Smooth muscle cell (in vitro differentiated cells): ENCODE data around the gene AFF3. TPM values are rescaled to one million over a fixed set of nuclear protein-coding genes. Genes with fewer than 3 reads are reported as not detected.

ENCODE experiments used
- DNase-seq: peaks from one replicate; lab custom pipeline; 2025; ENCODE audit not compliant: unreplicated experiment; lab: John Stamatoyannopoulos, UW
- H2AFZ ChIP-seq: fragments of 200-600 bp; sonication (generic); 2 replicates; pipeline ENCODE4 v1.6.0; 2016; ENCODE audit warnings: antibody characterized with exemption, low read depth, mild to moderate bottlenecking
- H3F3A ChIP-seq: fragments of 200-600 bp; sonication (generic); 2 replicates; pipeline ENCODE4 v1.6.0; 2017; ENCODE audit warnings: antibody characterized with exemption, low read depth
- H3K27ac ChIP-seq: fragments of 200-600 bp; sonication (generic); 2 replicates; pipeline ENCODE4 v1.5.1; 2016; ENCODE audit warnings: low read depth, mild to moderate bottlenecking
- H3K27me3 ChIP-seq: fragments of 200-600 bp; sonication (generic); 2 replicates; pipeline ENCODE4 v1.6.1; 2016; ENCODE audit warnings: low read depth, mild to moderate bottlenecking
- H3K36me3 ChIP-seq: fragments of 200-600 bp; sonication (generic); 2 replicates; pipeline ENCODE4 v1.5.1; 2016; ENCODE audit warnings: low read depth
- H3K4me1 ChIP-seq: fragments of 200-600 bp; sonication (generic); 2 replicates; pipeline ENCODE4 v1.5.1; 2016; ENCODE audit warnings: low read depth
- H3K4me2 ChIP-seq: fragments of 200-600 bp; sonication (generic); 2 replicates; pipeline ENCODE4 v1.6.0; 2016; ENCODE audit warnings: mild to moderate bottlenecking
- H3K4me3 ChIP-seq: fragments of 200-600 bp; sonication (generic); 2 replicates; pipeline ENCODE4 v1.5.1; 2016; ENCODE audit warnings: mild to moderate bottlenecking
- H3K79me2 ChIP-seq: fragments of 200-600 bp; sonication (generic); 2 replicates; pipeline ENCODE4 v1.6.0; 2016; ENCODE audit warnings: low read depth, mild to moderate bottlenecking
- H3K9ac ChIP-seq: fragments of 200-600 bp; sonication (generic); 2 replicates; pipeline ENCODE4 v1.6.0; 2016; ENCODE audit warnings: low read depth
- H3K9me3 ChIP-seq: fragments of 200-600 bp; sonication (generic); replicated peaks from 2 replicates; pipeline ENCODE4 v1.5.1; 2016; ENCODE audit warnings: low read depth
- H4K20me1 ChIP-seq: fragments of 200-600 bp; sonication (generic); 2 replicates; pipeline ENCODE4 v1.6.0; 2016; ENCODE audit warnings: low read depth
- CTCF ChIP-seq: fragments of 200-600 bp; sonication (generic); IDR thresholded peaks from 2 replicates; pipeline ENCODE4 v1.5.1; 2017; ENCODE audit warnings: borderline replicate concordance, mild to moderate bottlenecking, antibody characterized with exemption; ENCODE audit not compliant: insufficient read depth, poor library complexity, severe bottlenecking
- WGBS: methylation state at CpG from one replicate; pipeline ENCODE4 v1.1.7; 2016; ENCODE audit warnings: low lambda C conversion rate; 5-methylcytosine and 5-hydroxymethylcytosine counted together
- polyA plus RNA-seq: library from polyadenylated mRNA; unstranded; fragments of >200 nt; fragmentation: Nextera tagmentation; extraction: Ambion mirVana; gene quantifications from 2 replicates; pipeline ENCODE4 v1.2.1, GENCODE V29; 2016
- total RNA-seq: library from RNA; depleted of rRNA; stranded (reverse); fragments of >200 nt; gene quantifications from 2 replicates; pipeline ENCODE4 v1.2.3, GENCODE V29; 2014

Gene AFF3
- total and polyA plus RNA-seq, 2 experiments from 2014 or later: 0.27 to 0.39 TPM

GRCh38 chr2:100019499-100019898 lies 122.9 kb downstream of the AFF3 start:
- Histone ChIP-seq H2AFZ (no peak overlapping the region), H3K27me3 (peaks cover 6% of the 10 kb centered on the region), H3F3A (peaks cover 10% of the 10 kb centered on the region), H3K9me3 (no peaks in the 10 kb centered on the region), H3K9ac (no peak overlapping the region), H3K4me3 (no peak overlapping the region), H4K20me1 (no peaks in the 10 kb centered on the region), H3K4me2 (no peak overlapping the region), H3K4me1 (no peaks in the 10 kb centered on the region), H3K79me2 (no peaks in the 10 kb centered on the region), H3K36me3 (no peaks in the 10 kb centered on the region), H3K27ac (no peak overlapping the region)
- WGBS: 92% methylated on average over 6 of the region's 6 CpGs
- no peak for DNase-seq
- TF ChIP-seq CTCF: no peak

- peaks cover 14% of the 10 kb centered on the region for H3F3A ChIP-seq
- no peak overlapping the region for H3K4me3 ChIP-seq
- no peaks in the 10 kb centered on the region for H3K9me3 ChIP-seq
- H3K79me2 ChIP-seq: no peaks in the 10 kb centered on the region
- no peak for TF ChIP-seq CTCF
- peak overlapping the region; percentile 35 for H3K27ac ChIP-seq
- peaks cover 6% of the 10 kb centered on the region for H3K27me3 ChIP-seq
- DNase-seq: no peak
- H3K4me1 ChIP-seq: peaks cover 5% of the 10 kb centered on the region
- no peak overlapping the region for H3K4me2 ChIP-seq
- H4K20me1 ChIP-seq: no peaks in the 10 kb centered on the region
- WGBS: 81% methylated on average over 9 of the region's 9 CpGs
- no peaks in the 10 kb centered on the region for H3K36me3 ChIP-seq
- no peak overlapping the region for H3K9ac ChIP-seq
- H2AFZ ChIP-seq: no peak overlapping the region
Measured at GRCh38 chr2:100018341-100019193, 123.8 kb downstream of the AFF3 start.

- no peak overlapping the region for H3K4me2 ChIP-seq
Measured at GRCh38 chr2:100017633-100018032, 124.8 kb downstream of the AFF3 start.

More at GRCh38 chr2:100017633-100018032, 124.8 kb downstream of the AFF3 start:
- no peak for DNase-seq
- H3F3A ChIP-seq: peaks cover 14% of the 10 kb centered on the region
- TF ChIP-seq CTCF: no peak
- H4K20me1 ChIP-seq: no peaks in the 10 kb centered on the region
- H3K27me3 ChIP-seq: peaks cover 6% of the 10 kb centered on the region
- no peak overlapping the region for H3K4me3 ChIP-seq
- no peaks in the 10 kb centered on the region for H3K9me3 ChIP-seq
- no peak overlapping the region for H3K9ac ChIP-seq
- peaks cover 13% of the 10 kb centered on the region for H3K4me1 ChIP-seq
- H3K27ac ChIP-seq: no peak overlapping the region
- no peaks in the 10 kb centered on the region for H3K79me2 ChIP-seq
- 86% methylated on average over 1 of the region's 1 CpG for WGBS
- H3K36me3 ChIP-seq: no peaks in the 10 kb centered on the region
- no peak overlapping the region for H2AFZ ChIP-seq
